Naive thymus-derived CD4-positive, alpha-beta T cell (primary cell): ENCODE measurements around the gene MACROD2. TPM values are rescaled to one million over a fixed set of nuclear protein-coding genes. Genes with fewer than 3 reads are reported as not detected.

ENCODE experiments used
- ATAC-seq: fragments of 150-1000 bp; cut with Tn5 transposase; 2 replicates; pipeline ENCODE4 v1.10.0; 2021; ENCODE audit warnings: mild to moderate bottlenecking, moderate library complexity
- CTCF ChIA-PET: fragments of 350-600 bp; sonication (Branson Sonifier 250); formaldehyde crosslinking; loops from one replicate; lab custom pipeline; 2021; ENCODE audit warnings: antibody characterized with exemption; lab: Charles Lee
- POLR2A ChIA-PET: fragments of 350-600 bp; sonication (Branson Sonifier 250); formaldehyde crosslinking; loops from one replicate; lab custom pipeline; 2021; ENCODE audit warnings: antibody characterized with exemption, inconsistent platforms; lab: Charles Lee
- DNase-seq, 9 donors: peaks; one replicate each; pipeline versions ENCODE4 v3.0.0 to v3.0.0-alpha.2; 2020 to 2022; ENCODE audit warnings: mixed read lengths in 1 of 9
- H3K27ac ChIP-seq: one replicate; pipeline ENCODE4 v1.7.0; 2013; ENCODE audit warnings: mild to moderate bottlenecking, low read depth, low read length, moderate library complexity
- H3K27me3 ChIP-seq, 2 donors: one replicate each; pipeline ENCODE4 v1.7.0; 2013; ENCODE audit warnings: low read length in 2 of 2, mild to moderate bottlenecking in 2 of 2, moderate library complexity in 2 of 2; ENCODE audit not compliant: control insufficient read depth in 2 of 2, insufficient read depth in 2 of 2
- H3K36me3 ChIP-seq, 3 experiments: 1 replicate in 2 of 3; 2 replicates in 1 of 3; pipeline ENCODE4 v1.7.0; 2013; ENCODE audit warnings: low read length in 3 of 3, mild to moderate bottlenecking in 3 of 3, moderate library complexity in 1 of 3; ENCODE audit not compliant: insufficient read depth in 3 of 3, control insufficient read depth in 2 of 3
- H3K4me1 ChIP-seq, 2 donors: one replicate each; pipeline ENCODE4 v1.7.0; 2013; ENCODE audit warnings: low read length in 2 of 2, mild to moderate bottlenecking in 2 of 2, moderate library complexity in 1 of 2; ENCODE audit not compliant: control insufficient read depth in 2 of 2, insufficient read depth in 2 of 2
- H3K4me3 ChIP-seq: 2 replicates; pipeline ENCODE4 v1.7.0; 2013; ENCODE audit warnings: mild to moderate bottlenecking, low read length
- H3K9me3 ChIP-seq, 3 experiments: 1 replicate in 2 of 3; 2 replicates in 1 of 3; pipeline ENCODE4 v1.7.0; 2013; ENCODE audit warnings: low read length in 3 of 3; ENCODE audit not compliant: control insufficient read depth in 2 of 3
- H3K27ac Mint-ChIP-seq, 9 donors: one replicate each; pipeline ENCODE4 v1.8.0; 2020 to 2022; ENCODE audit warnings: mixed read lengths in 9 of 9, mild to moderate bottlenecking in 8 of 9, moderate library complexity in 5 of 9, inconsistent platforms in 2 of 9
- H3K27me3 Mint-ChIP-seq, 5 donors: one replicate each; pipeline ENCODE4 v1.8.0; 2021 to 2022; ENCODE audit warnings: mixed read lengths in 5 of 5, mild to moderate bottlenecking in 1 of 5
- H3K36me3 Mint-ChIP-seq, 5 donors: one replicate each; pipeline ENCODE4 v1.8.0; 2020 to 2022; ENCODE audit warnings: mixed read lengths in 5 of 5, mild to moderate bottlenecking in 3 of 5, inconsistent platforms in 1 of 5
- H3K4me1 Mint-ChIP-seq, 7 donors: one replicate each; pipeline ENCODE4 v1.8.0; 2020 to 2022; ENCODE audit warnings: mixed read lengths in 7 of 7, mild to moderate bottlenecking in 3 of 7, inconsistent platforms in 1 of 7
- H3K4me3 Mint-ChIP-seq, 10 donors: one replicate each; pipeline ENCODE4 v1.8.0; 2020 to 2022; ENCODE audit warnings: mild to moderate bottlenecking in 10 of 10, mixed read lengths in 10 of 10, moderate library complexity in 6 of 10, inconsistent platforms in 2 of 10
- H3K9me3 Mint-ChIP-seq, 11 donors: one replicate each; pipeline ENCODE4 v1.8.0; 2020 to 2022; ENCODE audit warnings: mixed read lengths in 11 of 11, mild to moderate bottlenecking in 4 of 11, inconsistent platforms in 1 of 11, moderate library complexity in 1 of 11
- intact Hi-C, 2 donors: fragments of 100-400 bp; cut with micrococcal nuclease; formaldehyde crosslinking; loops; one replicate each; pipeline ENCODE4 v1.15.1; 2023
- polyA plus RNA-seq, 2 donors: library from polyadenylated mRNA; unstranded; fragments of 300-500 nt; fragmentation: Illumina TruSeq; gene quantifications; one replicate each; pipeline ENCODE4 v1.2.3, GENCODE V29; 2021
- total RNA-seq, 6 experiments: library from RNA in 5 of 6; stranded (reverse) in 5 of 6; gene quantifications; 1 replicate in 5 of 6; 2 replicates in 1 of 6; pipeline ENCODE4 v1.2.3 and lab custom pipeline; 2021 to 2026

MACROD2 gene
- total and polyA plus RNA-seq, 7 experiments from 2014 or later, result 0.27 to 0.86 (median 0.34) TPM; not detected in 4

DNA sequence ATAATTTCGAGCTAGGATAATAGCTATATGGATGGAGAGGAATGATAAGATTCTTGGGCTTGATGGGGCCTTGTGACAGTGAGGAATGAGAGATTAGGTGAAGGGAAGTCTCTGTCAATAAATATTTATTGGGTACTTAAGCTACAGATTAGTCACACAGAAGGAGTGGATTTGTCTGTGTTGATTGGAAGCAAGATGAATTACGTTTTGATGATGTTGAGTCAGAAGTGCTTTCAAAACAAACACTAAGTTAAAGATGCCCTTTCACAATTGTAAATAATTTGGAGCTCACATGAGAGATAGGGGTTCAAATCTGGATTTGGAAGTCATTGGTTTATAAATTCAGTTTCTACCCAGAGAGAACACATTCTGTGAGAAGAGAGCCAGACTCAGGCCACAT is 1743.7 kb downstream of the MACROD2 start:
- no peaks in the 10 kb centered on the region for H3K4me1 Mint-ChIP-seq
- ChIA-PET POLR2A (no interaction called here), CTCF (no interaction called here)
- no peaks in the 10 kb centered on the region for H3K36me3 Mint-ChIP-seq
- intact Hi-C loops, result no loop called here
- no peak overlapping the region for H3K4me3 ChIP-seq
- no peak overlapping the region for H3K27ac ChIP-seq
- no peaks in the 10 kb centered on the region for H3K9me3 ChIP-seq
- no peaks in the 10 kb centered on the region for H3K36me3 ChIP-seq
- H3K4me3 Mint-ChIP-seq, result no peak overlapping the region
- no peaks in the 10 kb centered on the region for H3K27me3 ChIP-seq
- DNase-seq, result no peak
- no peak for ATAC-seq
- H3K4me1 ChIP-seq, result no peaks in the 10 kb centered on the region
- H3K9me3 Mint-ChIP-seq, result peaks cover 0 to 11% (median 0%) of the 10 kb centered on the region in 11 donors
- no peak overlapping the region for H3K27ac Mint-ChIP-seq
- H3K27me3 Mint-ChIP-seq, result no peaks in the 10 kb centered on the region

DNA sequence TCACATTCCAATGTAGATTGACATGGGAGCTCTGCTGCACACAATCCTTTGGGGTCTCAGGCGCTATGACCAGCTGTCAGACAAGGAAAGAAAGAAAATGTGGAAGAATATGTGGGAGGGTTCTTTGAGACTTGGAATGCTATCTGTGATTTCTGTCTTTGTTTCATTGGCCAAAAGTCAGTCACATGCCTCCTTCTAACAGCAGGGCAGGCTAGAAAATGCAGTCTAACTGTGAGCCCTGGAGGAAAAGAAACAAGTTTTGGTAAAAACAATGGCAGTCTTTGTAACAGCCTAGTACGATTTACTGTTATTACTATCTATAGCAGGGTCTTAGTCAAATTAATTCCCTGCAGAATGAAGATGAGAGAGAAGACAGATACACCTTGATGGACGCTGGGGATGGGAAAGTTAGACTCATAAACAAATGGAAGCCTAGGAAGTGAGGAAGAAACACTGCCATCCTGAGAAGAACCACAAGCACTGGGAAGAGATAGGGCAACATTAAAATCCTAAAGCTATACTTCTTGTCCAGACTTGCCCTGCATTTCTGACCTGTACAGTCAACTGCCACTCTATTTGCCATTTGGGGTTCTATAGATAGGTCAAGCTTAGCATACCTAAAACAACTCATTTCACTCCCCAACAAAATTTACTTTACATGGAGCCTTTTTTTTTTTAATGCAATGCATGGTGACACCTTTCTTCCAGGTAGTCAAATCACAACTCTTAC is 1744.9 kb downstream of the MACROD2 start:
- intact Hi-C loops, result no loop called here
- H3K27me3 Mint-ChIP-seq, result no peaks in the 10 kb centered on the region
- Histone ChIP-seq H3K9me3 (no peaks in the 10 kb centered on the region), H3K36me3 (no peaks in the 10 kb centered on the region), H3K4me1 (no peaks in the 10 kb centered on the region), H3K27me3 (no peaks in the 10 kb centered on the region), H3K4me3 (no peak overlapping the region), H3K27ac (no peak overlapping the region)
- ChIA-PET POLR2A (no interaction called here), CTCF (interaction anchor here (0.7 kb wide), 1 partner anchor 320 kb away, joined by 3 read pairs; no protein-coding TSS in a partner anchor)
- H3K36me3 Mint-ChIP-seq, result no peaks in the 10 kb centered on the region
- no peaks in the 10 kb centered on the region for H3K4me1 Mint-ChIP-seq
- H3K27ac Mint-ChIP-seq, result no peak overlapping the region
- DNase-seq, result no peak
- H3K9me3 Mint-ChIP-seq, result peaks cover 0 to 11% (median 0%) of the 10 kb centered on the region in 11 donors
- no peak for ATAC-seq
- H3K4me3 Mint-ChIP-seq, result no peak overlapping the region

DNA sequence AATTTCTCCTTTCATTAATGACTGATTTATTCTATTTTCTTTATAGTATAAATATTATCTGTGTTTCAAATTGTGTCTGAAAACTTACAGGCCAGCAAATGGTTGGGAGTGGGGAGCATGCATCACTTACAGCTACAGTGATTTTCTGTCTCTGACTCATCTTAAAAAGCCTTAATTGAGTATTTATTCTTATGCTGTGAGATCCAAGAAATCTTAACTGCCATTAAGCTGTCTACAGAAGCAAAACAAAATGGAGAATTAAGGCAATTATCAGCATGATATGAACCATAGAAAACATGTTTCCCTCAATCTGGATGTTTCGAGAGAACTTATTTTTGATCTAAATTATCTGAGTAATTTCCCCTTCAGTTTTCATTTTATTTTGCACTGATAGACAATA is 1746.8 kb downstream of the MACROD2 start:
- no peaks in the 10 kb centered on the region for H3K27me3 ChIP-seq
- Mint-ChIP-seq H3K27ac (no peak overlapping the region), H3K36me3 (no peaks in the 10 kb centered on the region), H3K4me3 (no peak overlapping the region), H3K9me3 (peaks cover 0 to 14% (median 5%) of the 10 kb centered on the region in 11 donors), H3K4me1 (no peaks in the 10 kb centered on the region), H3K27me3 (no peaks in the 10 kb centered on the region)
- H3K27ac ChIP-seq, result no peak overlapping the region
- ChIA-PET CTCF (no interaction called here), POLR2A (no interaction called here)
- no peak for DNase-seq
- H3K9me3 ChIP-seq, result no peaks in the 10 kb centered on the region
- no peaks in the 10 kb centered on the region for H3K36me3 ChIP-seq
- no peak overlapping the region for H3K4me3 ChIP-seq
- H3K4me1 ChIP-seq, result no peaks in the 10 kb centered on the region
- ATAC-seq, result no peak
- intact Hi-C loops, result no loop called here

DNA sequence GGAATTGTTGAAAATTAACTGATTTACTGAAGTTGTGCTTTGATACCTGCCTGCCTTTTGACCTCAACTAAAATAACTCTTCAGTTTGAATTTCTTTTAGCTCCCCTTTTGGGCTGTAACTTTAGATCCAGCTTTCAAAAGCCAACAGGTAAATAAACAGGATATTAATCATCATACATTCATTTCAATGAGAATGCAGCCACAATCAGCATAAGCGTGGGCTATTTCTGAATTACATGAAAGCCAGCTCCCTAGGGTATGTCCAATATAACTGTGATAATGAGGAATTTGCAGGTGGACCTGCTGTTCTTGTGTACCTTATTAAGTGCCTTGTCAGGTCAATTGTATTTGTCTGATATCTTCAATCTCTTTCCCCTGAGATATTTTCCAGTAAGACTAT is 1747.3 kb downstream of the MACROD2 start:
- Histone ChIP-seq H3K27ac (no peak overlapping the region), H3K27me3 (no peaks in the 10 kb centered on the region), H3K4me3 (no peak overlapping the region), H3K36me3 (no peaks in the 10 kb centered on the region), H3K4me1 (no peaks in the 10 kb centered on the region), H3K9me3 (no peaks in the 10 kb centered on the region)
- no peaks in the 10 kb centered on the region for H3K36me3 Mint-ChIP-seq
- no peak for DNase-seq
- H3K27me3 Mint-ChIP-seq, result no peaks in the 10 kb centered on the region
- H3K9me3 Mint-ChIP-seq, result peaks cover 0 to 17% (median 6%) of the 10 kb centered on the region in 11 donors
- intact Hi-C loops, result no loop called here
- ATAC-seq, result no peak
- ChIA-PET CTCF (no interaction called here), POLR2A (no interaction called here)
- no peak overlapping the region for H3K4me3 Mint-ChIP-seq
- H3K27ac Mint-ChIP-seq, result no peak overlapping the region
- no peaks in the 10 kb centered on the region for H3K4me1 Mint-ChIP-seq

DNA sequence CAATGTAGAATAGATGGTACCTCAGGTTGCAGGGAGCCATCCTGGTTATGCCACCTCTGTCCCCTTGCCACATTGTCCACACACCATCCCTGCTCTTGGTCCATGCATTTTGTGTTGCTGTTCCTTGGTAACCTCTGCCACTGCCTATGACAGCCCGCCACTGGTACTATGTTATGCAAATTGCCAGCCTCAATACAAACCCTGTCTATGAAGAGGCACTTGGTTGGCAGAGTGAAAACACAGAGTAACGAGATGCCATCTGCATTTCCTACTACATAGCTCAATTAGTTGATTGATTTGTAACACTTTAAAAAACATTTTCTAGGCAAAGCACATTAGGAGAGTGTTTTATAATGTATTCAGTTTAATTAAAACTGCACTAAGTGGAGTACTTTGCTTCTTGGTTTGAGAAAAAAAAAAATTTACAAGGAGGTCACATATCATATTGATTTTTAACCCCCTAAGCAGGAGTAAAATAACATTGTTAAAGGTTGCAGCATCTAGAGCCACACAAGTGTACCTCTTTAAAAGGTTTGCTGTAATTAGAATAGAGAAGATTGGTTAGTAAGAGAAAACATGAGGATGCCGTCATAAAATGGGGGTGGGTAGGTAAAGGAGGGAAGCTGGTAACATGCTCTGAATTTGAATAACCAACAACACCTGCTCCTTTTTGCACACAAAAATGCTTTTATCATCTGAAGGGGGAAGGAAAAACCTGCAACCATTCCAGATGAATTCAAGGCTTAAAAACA is 1760.9 kb downstream of the MACROD2 start:
- intact Hi-C loops, result no loop called here
- Mint-ChIP-seq H3K4me3 (no peak overlapping the region), H3K9me3 (peaks cover 0 to 11% (median 0%) of the 10 kb centered on the region in 11 donors), H3K27ac (no peak overlapping the region), H3K4me1 (no peaks in the 10 kb centered on the region), H3K36me3 (no peaks in the 10 kb centered on the region), H3K27me3 (no peaks in the 10 kb centered on the region)
- ChIA-PET POLR2A (no interaction called here), CTCF (no interaction called here)
- Histone ChIP-seq H3K4me3 (no peak overlapping the region), H3K4me1 (no peaks in the 10 kb centered on the region), H3K27me3 (no peaks in the 10 kb centered on the region), H3K27ac (no peak overlapping the region), H3K36me3 (no peaks in the 10 kb centered on the region), H3K9me3 (no peaks in the 10 kb centered on the region)
- ATAC-seq (no peak), DNase-seq (no peak)

DNA sequence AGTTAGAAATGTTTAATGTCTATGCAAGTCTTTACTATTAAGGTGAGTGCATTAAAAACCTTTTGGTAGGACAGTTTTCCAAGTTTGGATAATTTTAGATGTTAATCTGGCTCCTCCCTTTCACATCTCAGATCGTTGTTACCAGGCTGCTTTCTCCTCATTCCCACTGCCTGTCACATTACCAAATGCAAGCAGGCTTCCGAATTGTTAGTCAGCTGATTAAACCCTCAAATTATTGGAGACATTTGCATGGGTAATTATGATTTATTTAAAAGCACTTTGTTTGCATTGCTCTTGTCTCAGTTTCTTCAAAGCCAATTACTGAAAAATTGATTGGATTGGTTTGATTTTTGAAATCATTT is 1761.4 kb downstream of the MACROD2 start:
- no peak for ATAC-seq
- Histone ChIP-seq H3K4me1 (no peaks in the 10 kb centered on the region), H3K9me3 (no peaks in the 10 kb centered on the region), H3K36me3 (no peaks in the 10 kb centered on the region), H3K27me3 (no peaks in the 10 kb centered on the region), H3K27ac (no peak overlapping the region), H3K4me3 (no peak overlapping the region)
- Mint-ChIP-seq H3K27ac (no peak overlapping the region), H3K27me3 (no peaks in the 10 kb centered on the region), H3K4me1 (no peaks in the 10 kb centered on the region), H3K4me3 (no peak overlapping the region), H3K9me3 (peaks cover 0 to 11% (median 0%) of the 10 kb centered on the region in 11 donors), H3K36me3 (no peaks in the 10 kb centered on the region)
- intact Hi-C loops, result no loop called here
- CTCF ChIA-PET, result no interaction called here
- POLR2A ChIA-PET, result no interaction called here
- no peak for DNase-seq

DNA sequence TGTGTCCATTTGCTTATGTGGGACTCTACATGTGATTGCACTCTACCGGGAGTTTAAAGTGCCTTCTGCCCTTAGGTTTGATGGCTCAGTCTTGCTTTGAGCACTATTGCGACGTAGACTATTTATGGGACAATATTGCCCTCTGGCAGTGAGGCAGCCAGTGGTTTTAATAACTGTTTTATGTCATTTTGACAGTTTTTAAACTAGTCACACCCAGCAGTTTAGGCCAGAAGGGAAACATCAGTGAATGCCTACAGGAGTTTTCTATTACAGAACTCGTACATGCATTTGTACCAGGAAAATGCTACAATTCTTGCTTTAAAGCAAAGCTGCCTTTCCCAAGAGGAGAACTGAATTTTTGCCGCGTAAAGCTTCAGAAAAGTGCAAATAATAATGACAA is 1764.3 kb downstream of the MACROD2 start:
- Mint-ChIP-seq H3K4me1 (no peaks in the 10 kb centered on the region), H3K27ac (no peak overlapping the region), H3K36me3 (no peaks in the 10 kb centered on the region), H3K4me3 (no peak overlapping the region), H3K9me3 (peaks cover 0 to 11% (median 0%) of the 10 kb centered on the region in 11 donors), H3K27me3 (no peaks in the 10 kb centered on the region)
- DNase-seq (no peak), ATAC-seq (no peak)
- H3K36me3 ChIP-seq, result no peaks in the 10 kb centered on the region
- H3K4me1 ChIP-seq, result no peaks in the 10 kb centered on the region
- CTCF ChIA-PET, result no interaction called here
- intact Hi-C loops, result no loop called here
- H3K27me3 ChIP-seq, result no peaks in the 10 kb centered on the region
- POLR2A ChIA-PET, result no interaction called here
- no peaks in the 10 kb centered on the region for H3K9me3 ChIP-seq
- no peak overlapping the region for H3K27ac ChIP-seq
- no peak overlapping the region for H3K4me3 ChIP-seq
